HG03565 (cell line): ENCODE data around the gene CEP55.

Experiments used
- ATAC-seq: cut with Tn5 transposase; IDR thresholded peaks from one replicate; pipeline ENCODE4 v1.9.1; 2021; ENCODE audit warnings: mild to moderate bottlenecking, moderate library complexity; ENCODE audit not compliant: unreplicated experiment

Gene CEP55

DNA sequence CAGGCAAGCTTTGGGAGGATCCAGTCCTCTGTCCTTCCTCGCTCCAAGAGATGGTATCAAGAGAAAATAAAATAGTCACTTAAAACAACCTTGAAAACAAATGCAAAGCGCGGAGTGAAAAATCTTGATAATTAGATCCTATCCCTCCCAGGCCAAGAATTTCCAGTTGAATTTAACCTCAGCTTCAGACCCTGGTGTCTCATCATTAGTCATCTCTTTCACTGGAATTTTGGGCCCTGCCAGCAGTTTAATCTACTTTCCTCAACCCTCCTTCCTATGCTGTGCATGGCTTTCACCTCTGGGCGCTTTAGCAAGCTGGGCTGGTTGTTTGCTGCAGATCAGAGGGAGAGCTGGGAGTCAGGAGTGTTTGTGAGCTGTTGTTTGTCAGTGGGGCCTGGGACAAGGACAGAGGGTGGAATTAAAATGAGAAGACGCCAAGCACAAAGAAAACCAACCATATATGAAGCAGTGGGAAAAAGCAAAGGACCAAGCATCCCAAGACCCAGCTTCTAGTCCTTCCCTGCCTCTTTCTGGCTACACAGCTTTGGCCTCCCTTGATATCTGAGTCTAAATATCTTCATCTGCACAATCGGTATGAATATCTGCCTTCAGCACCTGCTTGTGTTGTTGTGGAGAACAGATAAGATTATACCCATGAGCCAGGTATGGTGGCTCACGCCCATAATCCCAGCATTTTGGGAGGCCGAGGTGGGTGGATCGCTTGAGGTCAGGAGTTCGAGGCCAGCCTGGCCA, 27.8 kb upstream of the CEP55 start:
- ATAC-seq: no peak

DNA sequence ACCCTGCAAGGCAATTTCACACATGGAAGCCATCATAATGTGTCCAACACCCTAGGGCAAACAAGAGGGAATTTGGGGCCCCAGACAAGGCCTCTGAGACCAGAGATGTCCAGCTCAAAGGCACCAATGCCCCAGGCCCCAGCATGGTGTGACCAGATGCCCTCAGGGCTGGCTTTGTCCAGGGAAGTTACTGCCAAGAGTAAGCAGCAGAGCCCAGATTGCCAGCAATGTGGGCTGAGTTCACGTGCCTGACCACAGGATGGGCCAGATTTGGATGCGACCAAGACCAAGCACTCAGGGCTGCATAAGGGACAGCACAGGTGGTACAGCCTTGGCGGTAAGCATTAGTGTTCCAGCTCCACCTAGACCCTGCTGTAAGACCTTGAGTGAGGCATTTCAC, 27.0 kb upstream of the CEP55 start:
- no peak for ATAC-seq

DNA sequence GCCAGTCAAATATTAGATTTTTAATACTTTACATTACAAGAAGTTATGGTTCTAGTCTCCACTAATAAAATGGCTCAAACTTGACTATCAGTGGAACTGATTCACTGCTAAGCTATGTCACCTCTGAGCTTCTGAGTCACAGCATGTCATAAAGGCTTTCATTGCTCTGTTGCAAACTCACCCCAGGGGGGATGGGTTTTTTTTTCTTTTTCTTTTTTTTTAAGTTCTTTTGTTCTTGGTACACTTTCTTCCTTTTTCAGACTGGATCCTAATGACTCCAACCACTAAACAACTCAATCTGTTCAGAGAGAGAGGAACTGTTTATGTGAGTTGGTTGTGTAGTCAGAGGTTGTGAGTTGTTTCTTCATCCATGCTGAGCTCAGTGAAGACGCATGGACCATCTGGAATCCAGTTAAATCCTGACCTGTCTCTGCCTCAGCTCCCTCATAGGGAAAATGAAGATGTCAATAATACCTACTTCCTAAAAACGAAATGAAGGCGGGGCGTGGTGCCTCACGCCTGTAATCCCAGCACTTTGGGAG, 25.2 kb upstream of the CEP55 start:
- no peak for ATAC-seq

DNA sequence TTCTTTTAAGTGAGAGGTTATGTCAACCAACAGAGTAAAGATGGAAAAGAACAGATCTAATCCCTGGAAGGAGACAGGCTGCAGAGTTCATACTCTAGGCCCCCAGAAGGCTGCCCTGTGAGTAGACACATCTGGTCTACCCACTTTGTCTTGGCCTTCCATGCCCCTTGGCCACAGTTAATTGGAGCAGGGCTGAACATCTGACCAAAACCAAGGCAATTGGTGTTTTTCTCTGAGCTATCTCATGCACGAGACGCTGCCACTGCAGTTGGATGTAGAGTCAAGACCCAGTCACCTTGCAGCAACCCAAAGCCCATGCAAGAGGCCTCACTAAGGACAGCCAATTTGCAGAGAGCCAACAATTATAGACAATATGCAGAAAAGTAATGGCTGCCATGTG, 23.3 kb upstream of the CEP55 start:
- no peak for ATAC-seq

DNA sequence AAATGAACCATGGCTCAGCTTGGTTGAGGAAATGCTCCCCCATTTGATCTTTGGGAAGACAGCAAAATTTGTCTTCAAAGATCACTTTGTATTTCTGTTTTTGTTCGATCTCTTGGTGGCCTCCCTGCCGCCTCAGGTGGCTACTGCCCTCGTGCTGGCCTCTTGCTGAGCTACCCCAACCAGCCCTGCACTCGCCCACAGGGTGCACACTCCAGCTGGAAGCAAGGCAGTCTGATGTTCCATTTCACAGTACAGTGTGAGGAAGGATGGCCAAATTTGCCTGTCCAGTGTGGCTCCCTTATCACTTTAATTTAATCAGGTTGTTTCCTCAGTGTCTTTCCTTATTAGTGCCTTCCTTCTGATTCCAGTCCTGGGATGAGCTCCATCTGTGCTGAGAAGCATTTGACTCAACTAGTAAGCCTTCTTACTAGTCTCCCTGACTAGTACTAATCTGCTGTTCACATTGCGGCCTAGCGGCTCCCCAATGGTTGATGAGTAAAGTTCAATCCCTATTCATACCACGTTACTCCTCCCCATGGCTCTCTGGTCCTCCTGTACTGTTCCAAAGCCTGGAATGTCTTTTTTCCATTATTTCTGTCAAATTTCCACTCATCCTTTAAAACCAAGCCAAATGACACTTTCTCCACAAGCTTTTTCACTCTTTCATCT, 22.5 kb upstream of the CEP55 start:
- no peak for ATAC-seq

DNA sequence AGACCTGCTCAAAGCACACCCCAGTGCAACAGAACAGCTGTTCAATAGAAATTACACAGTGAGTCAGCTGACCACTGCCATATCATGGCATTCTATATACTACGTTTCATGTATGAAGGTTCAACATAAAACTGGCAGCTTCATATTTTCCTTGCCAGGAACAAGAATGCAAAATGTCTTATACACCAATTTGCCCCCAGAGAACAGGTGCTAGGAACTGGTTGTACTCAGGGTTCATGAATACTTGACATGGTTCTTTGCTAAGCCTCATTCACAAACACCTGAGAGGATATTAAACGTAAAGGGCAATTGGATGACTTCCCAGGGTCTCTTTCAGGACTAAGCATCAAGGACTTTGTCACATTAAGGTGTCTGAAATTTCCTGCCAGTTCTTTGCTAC, 21.2 kb upstream of the CEP55 start:
- ATAC-seq: no peak

DNA sequence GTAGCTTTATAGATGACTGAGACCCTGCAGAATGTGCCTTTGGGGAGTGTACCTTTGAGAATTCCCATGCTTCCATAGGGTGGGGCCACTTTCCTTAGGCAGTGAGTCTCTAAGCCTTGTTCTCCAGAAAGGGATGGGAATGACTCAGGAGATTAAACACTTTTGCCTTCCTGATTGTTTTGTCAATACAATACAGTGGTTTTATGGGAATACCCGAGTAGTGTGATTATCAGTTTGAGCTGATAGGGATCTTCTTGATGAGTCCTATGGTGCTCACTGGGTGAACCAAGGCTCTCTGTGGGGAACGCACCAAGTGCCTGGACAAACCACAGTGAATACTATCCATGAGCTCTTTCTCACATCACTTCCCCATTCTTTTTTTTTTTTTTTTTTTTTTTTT, 20.5 kb upstream of the CEP55 start:
- no peak for ATAC-seq

DNA sequence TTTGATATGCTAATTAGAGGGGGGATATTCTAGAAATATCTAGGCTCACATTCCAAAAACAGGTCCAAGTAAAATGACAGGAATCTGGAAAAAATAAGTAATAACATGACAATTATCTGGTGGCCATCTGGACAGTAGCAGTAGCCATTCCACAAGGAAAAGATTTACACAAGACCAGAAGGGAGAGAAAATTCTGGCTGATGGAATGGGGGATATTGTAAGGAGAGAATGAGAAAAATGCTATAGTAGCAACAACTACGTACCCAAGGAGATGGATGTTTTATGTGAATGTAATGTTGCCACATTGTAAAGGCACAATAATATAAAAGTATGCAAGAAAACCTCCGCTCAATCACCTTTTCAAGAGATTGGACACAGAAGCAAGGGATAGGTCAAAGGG, 19.7 kb upstream of the CEP55 start:
- ATAC-seq: no peak

DNA sequence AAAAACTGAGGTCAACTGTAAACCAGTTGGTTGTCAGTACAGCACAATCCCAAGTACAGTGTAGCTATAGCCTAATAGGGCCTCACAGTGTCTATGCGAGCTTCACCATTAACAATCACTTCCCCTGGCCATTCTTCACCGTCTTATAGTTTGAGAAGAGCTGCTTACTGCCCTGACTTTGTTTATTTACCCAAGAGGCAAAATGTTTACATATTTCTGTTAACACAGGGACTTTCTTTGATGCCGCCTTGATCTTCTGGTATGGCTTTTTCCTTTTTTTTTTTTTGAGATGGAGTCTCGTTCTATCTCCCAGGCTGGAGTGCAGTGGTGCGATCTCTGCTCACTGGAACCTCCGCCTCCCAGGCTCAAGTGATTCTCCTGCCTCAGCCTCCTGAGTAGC, 17.5 kb upstream of the CEP55 start:
- ATAC-seq: no peak

DNA sequence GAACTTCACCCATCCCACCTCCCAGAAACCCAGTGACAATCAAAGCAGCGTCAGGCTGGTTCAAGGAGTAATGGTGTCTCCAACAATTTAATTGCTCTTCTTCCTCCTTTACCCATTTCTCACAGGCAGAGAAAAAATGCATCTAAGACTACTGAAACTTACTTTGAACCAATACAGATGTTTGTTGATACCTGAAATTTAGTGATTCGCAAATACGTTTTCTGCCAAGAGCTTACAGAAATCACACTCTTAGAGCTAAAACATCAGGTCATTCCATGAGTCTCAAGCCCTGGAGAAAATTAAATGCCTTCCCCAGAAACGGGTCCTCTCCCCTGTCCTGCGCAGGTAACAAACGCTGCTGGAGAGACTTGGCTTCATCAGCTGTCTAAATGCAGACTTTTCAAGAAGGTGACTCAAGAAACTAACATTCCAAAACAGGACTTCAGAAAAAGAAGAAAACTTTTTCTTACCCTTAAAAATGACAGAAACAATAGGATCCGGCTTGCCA, 14.7 kb upstream of the CEP55 start:
- ATAC-seq: no peak

DNA sequence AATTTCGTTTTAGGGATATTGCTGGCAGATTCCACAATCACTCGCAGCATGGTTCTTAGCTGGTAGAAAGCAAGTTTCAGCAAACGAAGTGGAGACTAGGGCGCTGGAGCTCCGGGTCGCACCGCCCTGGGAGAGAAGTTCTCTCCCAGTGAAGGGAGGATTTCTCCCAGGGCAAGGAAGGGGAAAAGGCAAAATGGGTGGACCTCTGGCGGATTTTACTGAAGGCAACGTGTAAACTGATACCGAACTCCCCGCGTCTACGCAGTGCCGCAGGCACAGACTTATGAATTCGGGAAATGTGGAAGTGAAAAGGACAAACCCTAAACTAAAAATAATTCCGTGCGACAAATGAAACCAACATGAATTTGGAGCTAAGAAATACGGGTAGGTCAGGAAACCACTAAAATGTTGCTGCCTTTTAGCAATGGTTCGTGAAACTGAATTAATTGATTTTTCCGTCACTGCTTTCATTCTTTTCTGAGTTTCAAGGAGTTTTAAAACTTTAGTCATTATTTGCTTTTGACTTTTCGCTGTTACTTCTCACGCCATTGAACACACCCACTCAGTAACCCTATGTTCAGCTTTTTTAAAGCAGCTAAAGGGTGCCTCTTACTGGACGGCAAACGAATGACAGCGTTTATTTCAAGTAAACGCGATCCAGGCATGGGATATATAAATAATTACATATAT, 14.1 kb upstream of the CEP55 start, which contains the start of gene MYOF:
TSS of gene MYOF (minus strand) at position 190 of the 690 bp plus-strand sequence. CDS start at position 50, 140 bp downstream.
- ATAC-seq: peak; percentile 63

DNA sequence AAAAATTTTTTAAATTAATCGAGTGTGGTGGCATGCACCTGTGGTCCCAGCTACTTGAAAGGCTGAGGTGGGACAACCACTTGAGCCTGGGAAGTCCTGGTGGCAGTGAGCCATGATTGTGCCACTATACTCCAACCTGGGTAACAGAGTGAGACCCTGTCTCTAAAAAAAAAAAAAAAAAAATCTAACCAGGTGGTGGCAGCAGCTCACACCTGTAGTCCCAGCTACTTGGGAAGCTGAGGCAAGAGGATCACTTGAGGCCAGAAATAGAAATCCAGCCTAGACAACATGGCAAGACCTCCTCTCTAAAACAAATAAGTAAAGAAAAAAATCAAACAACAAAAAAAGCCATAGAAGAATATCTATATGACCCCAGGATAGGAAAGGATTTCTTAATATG, 10.7 kb upstream of the CEP55 start:
- no peak for ATAC-seq

DNA sequence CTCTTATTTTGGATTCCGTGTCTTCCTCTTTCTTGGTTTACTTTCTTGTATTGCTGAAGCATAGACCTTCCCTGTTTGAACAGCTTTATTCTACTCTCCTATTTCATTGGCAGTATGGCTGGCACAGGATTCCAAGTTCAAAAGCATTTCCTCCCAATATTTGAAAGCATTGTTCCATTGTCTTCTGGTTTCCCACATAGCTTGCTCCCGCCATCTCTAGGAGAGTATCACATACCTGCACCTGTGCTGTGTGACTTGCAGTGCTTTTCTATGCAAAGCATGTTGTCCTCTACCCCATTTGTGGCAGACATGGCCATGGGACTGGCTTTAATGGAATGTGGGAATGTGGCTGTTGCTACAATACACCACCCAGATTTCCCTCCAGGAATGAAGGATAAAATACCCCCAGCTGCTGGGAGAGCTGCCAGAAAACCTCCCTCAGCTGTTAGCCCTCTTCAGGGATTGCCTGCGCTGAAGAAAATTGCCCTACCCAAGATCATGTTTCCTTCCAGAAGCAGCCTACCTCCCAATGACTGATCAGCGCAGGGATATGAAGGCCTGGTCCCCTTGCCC, 7.4 kb upstream of the CEP55 start:
- no peak for ATAC-seq

DNA sequence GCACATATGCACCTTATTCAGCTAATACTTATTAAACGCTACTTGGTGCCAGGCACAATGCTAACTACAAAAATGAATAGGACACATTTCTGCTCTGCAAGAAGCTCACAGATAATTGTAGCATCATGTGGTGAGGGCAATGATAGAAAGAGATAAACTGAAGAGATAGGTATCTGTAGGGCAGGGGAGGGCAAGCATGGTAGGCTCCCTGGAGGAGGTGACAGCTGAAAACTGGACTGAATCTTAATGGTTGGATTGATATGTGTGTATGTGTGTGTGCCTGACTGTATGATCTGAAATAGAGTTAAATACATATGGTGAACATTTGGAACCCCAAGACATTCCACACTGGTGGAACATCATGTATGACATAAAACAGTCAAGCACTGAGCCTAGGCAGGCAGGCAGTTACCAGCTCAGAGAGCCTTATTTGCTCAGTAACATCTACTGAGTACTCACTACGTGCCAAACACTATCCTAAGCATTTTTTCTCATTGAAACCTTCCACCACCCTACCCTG, 4.8 kb upstream of the CEP55 start:
- ATAC-seq: no peak

DNA sequence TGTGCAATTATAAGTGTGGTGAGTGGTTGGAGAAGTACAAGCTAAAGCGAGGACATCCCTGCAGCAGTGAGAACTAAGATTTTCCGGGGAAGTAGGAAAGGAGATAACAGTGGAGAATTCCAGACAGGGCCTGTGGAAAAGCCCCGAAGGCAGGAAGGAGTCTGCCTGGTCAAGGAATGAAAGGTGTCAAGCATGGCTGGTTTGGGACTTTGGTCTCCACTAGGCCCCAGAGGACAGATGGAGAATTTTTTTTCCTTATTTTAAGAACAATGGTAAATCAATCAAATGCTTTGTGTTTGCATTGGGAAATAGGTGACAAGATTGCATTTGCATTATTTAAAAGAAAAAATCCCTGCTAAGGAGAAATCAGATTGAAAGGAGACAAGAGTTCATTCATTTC, 3.2 kb upstream of the CEP55 start:
- no peak for ATAC-seq

DNA sequence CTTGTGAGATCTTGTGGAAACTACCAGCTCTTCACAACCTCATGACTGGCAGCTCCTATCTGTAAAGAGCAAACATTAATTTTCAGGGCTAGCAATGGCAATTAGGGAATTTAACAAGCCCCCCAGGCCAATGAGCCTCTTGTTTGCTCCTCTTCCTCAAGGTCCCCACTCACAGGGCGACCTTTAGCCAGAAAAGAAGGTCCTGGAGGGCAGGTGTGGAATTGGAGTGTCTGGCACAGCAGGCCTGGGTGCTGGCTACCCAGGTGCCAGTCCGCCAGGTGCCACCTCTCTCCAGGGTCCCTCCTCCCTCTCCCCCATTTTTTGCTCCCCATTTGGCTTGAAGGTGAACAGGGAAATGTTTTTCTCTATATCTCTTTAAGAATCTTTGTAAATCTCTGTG, 1.9 kb upstream of the CEP55 start:
- no peak for ATAC-seq

DNA sequence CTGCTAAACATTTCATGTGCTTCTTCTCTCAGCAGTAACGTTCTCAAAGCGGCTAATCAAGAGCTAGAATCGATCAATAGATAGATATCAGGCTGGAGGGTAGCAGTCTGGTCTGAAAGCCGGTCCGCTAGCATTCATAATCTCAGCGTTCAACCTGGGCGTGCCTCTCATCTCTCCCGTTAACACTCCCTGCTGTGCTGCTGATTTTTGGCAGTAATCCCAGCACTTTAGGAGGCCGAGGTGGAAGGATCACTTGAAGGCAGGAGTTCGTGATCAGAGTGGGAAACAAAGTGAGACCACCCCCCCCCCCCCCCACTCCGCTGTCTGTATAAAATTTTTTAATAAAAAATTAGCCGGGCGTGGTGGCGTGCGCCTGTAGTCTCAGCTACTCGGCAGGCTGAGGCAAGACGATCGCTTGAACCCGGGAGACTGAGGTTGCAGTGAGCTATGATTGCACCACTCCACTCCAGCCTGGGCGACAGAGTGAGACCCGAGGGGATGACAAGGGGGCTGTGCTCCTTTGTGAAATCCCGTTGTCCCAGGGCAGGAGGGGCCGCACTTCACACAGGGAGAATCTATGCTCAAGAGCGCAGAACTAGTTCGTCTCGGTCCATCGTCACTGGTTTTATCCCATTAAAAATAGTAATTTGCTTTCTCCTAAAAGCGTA, 624 bp upstream of the CEP55 start:
- ATAC-seq: peak; percentile 9

DNA sequence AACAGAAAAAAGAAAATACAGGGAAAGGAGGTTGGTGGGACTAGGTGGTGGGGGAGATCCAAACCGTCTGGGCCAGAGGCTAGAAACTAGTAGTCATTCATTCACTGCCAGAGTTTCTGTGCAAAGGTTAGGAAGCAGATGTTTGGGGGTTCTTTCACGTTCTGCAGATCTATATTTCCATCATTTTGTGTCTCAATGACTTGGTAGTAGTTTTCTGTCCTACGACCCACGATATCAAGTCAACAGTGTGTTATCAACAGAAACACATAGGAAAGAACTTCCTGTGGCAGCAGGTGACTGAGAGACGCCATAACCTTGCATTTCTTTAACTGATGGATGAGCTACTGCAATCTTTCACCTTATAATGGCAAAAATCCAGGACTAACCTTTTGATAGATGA, 1.8 kb downstream of the CEP55 start:
- no peak for ATAC-seq

DNA sequence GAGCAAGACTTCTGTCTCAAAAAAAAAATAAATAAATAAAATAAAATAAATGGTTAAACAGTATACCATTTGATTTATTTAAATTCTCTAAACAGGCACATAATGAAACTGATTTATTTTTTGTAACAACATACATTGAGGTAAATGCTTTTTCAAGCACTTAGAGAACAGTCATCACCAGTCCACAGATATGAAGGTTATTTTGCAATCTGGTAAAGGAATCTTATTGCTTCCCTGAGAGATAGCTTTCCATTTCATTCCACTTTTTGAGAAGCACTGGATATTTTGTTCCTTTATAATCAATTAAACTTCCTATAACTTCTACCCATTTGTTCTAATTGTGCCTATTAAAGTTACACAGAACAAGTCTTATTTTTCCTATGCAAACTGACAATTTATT, 5.2 kb downstream of the CEP55 start:
- no peak for ATAC-seq

DNA sequence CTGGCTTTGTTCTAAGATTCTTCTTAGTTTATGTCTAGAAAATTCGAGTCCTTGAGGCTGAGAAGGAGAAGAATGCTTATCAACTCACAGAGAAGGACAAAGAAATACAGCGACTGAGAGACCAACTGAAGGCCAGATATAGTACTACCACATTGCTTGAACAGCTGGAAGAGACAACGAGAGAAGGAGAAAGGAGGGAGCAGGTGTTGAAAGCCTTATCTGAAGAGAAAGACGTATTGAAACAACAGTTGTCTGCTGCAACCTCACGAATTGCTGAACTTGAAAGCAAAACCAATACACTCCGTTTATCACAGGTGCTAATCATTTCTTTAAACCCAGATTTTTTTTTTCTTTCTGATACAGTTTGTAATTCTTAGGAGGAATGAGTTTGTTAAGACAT, 6.7 kb downstream of the CEP55 start:
- ATAC-seq: no peak
